HG03457 (cell line): ENCODE results near the gene ADCY3.

Experiments used
- ATAC-seq: cut with Tn5 transposase; IDR thresholded peaks from one replicate; pipeline ENCODE4 v1.9.1; 2021; ENCODE audit warnings: moderate number of reproducible peaks; ENCODE audit not compliant: unreplicated experiment

ADCY3 gene

DNA sequence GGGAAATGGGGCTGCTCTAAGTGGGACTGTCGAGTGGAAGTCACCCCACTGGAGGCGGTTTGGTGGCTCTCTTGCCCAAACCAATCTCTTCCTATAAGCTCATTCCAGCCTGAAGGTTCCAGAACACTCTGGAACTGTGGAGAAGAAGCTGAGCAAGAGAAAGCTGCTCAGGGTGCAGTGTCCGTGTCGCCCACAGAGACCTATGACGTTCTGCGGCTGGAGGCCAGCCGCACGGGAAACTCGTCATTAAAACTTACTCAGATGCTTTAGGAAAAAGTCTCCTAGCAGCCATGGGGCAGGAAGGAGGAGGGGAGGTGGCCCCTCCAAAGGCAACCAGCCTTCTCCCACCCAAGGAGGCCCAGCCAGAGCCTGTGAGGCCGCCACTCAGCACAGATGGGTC lies 41.7 kb downstream of the ADCY3 start:
- ATAC-seq: no peak

DNA sequence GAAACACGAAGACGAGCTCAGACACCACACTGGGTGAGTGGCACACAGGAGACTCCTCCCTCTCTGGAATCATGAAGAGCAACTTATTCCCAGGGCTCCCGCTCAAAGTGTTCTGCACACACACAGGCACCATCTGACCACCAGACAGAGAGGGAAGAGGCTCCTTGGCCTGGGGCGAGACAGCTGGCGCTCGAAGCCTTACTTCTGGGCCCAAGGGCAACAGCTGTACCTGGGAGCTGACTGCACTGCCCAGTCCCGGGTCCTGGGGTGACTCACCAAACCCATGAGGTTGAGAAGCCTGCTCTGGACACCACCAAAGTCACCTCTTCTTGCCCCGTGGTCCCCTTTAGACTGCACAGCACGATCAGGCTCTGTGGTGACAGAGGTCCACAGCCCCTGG lies 42.4 kb downstream of the ADCY3 start:
- ATAC-seq: no peak

DNA sequence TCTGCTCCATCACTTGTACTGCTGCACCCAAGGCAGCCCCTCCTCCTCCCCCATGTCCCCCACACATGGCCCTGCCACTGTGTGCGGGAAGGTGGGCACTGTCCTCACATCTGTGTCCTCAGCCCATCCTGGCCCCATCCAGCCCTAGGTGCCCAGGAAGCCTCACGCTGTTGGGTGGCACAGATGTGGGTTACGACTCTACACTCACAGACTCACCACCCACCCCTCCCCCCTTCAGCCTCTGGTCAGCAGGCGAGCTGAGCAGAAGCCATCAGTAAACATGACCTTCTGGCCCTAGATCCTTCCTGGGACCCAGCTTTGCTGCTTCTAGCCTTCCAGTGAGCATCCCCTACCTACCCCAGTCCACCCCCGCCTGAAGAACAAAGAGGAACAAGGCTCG lies 43.0 kb downstream of the ADCY3 start:
- ATAC-seq: no peak

DNA sequence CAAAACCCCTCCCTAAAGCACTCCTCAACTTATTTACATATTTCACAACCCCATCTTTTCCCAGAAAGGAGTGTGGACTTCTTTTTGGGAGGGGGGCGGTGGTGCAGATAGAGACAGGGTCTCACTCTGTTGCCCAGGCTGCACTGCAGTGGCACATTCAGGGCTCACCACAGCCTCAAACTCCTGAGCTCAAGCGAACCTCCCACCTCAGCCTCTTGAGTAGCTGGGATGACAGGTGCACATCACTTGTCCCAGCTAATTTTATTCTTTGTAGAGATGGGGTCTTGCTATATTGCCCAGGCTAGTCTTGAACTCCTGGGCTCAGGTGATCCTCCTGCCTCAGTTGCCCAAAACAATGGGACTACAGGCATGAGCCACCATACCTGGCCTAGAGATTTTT lies 44.1 kb downstream of the ADCY3 start:
- no peak for ATAC-seq

DNA sequence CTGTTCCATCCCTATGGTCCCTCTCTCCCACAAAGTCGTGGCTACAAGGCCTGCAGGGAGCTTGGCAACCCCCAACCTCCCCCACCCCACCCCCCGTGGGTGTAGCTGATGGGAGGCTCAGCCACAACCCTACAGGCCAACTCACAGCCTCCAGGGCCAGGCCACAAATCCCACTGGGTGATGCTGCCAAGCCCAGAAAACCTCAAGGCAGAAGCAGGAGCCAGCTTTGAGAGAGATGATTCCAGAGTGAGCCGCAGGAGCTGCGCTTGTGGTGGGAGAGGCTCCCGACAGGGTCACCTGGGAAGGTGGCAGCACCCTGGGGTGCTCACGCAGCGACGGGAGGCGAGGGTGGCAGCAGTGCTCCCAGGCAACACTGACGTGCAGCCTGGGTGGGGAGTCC lies 44.8 kb downstream of the ADCY3 start:
- ATAC-seq: no peak

DNA sequence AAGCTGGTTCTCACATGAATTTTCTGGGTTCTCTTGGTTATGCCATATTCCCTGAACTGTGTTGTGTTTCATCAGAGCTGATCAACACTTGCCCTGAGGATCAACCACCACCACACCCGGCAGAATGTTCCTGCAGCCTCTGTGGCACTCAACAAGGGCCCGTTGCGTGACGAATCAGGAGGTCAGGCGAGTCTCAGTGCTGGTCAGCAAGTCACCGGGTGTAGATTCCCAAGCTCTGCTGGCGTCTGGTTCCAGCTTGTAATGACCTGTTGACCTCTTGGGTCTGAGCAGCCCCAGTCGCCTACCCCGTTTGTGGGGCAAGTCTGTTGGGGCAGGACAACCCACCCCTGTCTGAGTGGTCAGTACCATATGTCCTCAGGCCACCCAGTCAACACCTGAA lies 46.0 kb downstream of the ADCY3 start:
- no peak for ATAC-seq

DNA sequence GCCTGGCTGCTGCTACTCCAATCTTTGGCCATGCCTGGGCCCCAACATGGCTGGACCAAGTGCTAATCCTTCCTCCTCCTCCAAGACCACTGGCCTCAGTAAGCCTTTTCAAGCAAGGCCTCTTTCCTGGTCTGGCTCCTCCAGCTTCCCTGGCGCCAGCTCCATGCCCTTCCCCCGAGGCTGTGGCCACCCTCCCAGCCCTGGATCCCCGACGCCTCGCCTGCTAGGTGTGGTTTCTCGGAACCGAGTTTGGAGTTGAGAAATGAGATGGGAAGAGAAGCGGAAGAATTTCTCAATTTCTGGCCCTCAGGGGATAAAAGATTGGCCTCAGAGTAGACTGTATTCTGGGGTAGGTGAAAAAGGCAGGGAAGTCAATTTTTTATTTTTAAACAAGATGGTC lies 46.4 kb downstream of the ADCY3 start:
- no peak for ATAC-seq

DNA sequence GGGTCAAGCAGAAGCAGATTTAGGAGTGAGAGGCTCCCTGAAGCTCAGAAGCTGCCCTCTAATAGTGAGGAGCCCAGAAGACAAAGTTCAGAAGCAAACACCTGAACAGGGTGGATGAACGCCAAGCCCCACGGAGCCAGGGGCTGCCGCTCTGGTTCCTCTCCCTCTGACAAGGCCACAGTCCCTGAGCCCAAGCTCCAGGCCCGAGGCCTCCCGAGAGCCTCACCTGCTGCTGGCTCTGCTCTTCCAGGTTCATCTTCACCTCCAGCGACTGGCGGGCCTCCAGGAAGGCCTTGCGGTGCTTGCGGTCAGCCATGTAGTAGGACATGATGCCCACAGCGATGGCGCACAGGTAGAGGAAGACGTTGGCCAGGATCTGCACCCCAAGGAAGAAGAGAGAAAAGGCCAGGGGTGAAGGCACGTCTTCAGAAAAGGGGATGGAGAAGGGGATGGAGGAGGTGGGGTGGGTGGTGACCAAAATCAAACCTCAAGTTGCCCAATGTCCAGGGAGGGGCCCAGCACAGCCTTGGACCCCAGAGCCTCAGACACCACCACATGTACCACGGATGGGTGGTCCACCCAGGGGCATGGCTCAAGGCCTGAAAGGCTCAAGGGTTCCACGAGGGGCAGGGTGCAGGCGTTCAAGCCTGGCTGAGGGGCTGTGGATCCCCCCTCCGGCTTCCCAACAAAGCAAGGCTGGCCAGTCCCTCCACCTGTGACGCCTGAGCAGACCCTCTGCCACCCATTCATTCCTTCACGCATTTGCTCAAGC lies 47.5 kb downstream of the ADCY3 start:
- ATAC-seq: no peak

DNA sequence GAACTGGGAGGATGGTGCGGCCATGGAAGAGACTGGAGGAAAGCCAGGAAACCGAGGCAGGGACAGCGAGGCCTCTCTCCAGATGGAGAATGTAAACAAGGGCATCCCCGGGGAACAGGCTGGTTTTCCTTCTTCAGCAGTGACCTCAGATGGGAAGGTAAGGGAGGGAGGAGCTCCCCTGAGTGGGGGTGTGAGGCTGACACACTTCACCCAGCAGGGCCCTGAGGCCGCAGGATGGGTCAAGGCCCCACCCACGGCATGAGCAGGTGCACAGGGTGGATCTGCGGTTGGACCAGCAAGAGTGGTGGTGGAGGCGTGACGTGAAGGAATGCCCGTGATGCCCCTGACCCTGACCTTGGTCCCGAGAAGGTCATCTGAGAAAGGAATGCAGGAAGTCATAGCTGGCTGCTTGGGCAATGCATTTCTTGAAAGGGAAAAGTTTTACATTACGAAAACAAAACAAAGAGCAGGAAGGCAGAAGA lies 48.1 kb downstream of the ADCY3 start:
- no peak for ATAC-seq

DNA sequence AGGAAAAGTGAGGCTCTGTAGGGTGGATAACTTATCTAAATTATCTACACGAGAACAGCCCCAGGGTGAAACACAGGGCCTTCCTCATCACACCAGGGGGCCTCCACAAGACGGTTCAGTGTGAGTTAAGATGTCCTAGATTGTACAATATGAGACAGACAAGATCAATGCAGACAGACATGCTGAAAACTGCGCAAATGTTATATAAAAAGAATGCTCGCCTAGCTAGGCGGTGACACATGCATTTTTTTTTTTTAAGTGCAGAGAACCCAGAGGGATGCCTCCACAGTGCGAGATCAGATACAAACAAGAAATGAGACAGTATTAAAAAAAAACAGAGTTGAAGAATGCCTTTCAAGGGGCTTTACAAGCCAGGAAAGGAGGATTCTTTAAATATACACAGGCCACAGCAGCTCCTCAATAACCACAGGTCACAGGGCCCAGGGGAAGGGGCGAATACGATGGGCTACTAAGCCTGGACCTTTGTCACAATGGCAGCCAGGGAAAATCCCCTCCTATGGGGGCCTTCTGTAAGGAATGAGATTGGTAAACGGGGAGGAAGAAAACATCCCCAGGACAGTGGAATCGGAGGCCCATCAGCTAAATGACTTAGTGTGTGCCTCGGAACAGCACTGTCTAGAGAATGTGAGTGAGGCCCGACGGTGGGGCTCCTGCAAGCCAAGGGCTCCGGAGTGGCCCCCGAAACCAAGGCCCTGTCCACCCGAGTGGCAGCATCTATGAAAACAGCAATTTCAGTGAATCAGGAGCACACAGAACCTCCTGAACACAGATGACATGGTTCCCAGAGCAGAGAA lies 48.9 kb downstream of the ADCY3 start:
- ATAC-seq: no peak

DNA sequence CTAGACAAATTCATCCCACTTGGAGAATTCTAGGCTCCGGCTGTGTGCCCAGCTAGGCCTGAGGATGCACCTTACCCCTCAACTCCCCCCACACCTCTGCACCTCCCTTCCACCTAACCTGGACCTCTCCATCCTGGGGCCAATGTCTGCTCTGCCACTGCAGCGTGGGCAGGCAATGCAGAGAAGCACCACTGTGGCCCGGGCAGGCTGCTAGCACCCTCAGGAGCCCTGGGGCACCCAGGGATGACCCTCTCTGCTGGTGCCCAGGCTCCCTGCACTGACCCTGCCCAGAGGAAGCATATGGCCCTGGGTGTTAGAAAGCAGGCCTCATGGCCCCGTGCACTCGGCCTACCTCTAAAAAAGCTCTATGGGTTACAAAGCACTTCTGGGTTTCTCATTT lies 49.6 kb downstream of the ADCY3 start:
- no peak for ATAC-seq

DNA sequence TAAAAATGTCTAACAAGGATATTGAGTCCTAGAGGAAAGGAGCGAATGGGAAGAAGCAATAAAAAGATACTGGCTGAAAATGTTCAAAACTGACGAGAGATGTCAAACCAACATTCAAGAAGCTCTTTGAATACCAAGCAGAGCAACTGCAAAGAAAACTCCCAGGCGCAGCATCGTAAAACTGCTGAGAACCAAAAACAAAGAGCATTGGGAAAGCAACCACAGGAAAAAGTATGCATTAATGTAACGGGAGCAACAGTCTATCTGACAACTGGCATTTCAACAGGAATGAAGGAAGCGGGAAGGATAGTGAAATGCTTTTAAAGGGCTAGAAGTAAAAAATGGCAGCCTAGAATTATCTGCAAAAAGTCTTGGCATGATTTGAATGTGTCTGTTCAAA lies 53.1 kb downstream of the ADCY3 start:
- no peak for ATAC-seq

DNA sequence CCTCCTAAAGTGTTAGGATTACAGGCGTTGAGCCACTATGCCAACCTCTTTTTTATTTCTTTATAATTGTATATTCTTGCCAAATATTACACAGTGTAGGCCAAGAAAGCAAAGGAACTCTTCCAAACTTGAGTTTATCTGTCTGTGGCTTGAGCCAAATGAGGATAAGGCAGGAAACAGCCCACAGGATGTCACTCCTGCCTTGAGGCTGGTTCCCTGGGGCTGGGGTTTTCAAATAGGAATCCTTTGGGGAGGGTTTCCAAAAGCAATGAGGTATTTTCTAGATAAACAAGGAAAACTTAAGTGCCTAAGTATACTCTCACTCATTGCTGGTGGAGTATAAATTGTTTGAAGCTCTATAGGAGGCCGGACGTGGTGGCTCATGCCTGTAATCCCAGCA lies 56.4 kb downstream of the ADCY3 start:
- ATAC-seq: no peak

DNA sequence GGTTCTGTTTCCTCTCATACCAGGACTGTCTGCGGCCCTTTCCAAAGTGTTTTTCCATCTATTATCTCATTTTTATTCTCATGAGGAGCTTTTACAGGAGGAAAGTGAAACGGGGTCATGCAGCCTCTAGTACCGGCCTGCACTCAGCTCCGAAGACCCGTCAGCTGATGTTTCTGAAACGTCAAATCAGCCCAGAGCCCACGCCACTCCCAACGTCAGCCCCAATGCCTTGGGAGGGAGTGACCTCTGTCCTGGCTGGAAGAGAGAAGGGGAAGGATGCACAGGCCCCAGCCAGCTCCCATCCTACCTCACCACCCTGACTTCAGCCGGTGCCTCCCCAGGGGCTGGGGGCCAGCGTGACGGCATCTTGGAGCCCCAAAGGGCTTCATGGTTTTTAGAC lies 58.5 kb downstream of the ADCY3 start:
- ATAC-seq: no peak

DNA sequence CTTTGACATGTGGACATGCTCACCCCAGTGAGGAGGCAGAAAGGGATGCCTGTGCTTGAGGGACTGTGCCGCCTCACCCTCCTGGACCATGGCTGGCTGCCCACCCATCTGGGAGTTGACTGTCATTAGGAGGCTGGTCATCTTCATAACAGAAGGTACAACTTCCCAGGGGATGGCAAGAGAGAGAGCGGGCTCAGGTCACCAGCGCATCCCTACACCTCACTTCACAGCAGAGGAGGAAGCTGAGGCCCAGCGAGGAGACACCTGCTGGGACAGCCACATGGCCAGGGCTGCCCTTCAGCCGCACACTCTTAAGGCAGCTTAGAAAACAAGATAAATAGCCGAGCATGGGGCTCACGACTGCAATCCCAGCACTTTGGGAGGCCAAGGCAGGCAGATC lies 59.4 kb downstream of the ADCY3 start:
- ATAC-seq: no peak

DNA sequence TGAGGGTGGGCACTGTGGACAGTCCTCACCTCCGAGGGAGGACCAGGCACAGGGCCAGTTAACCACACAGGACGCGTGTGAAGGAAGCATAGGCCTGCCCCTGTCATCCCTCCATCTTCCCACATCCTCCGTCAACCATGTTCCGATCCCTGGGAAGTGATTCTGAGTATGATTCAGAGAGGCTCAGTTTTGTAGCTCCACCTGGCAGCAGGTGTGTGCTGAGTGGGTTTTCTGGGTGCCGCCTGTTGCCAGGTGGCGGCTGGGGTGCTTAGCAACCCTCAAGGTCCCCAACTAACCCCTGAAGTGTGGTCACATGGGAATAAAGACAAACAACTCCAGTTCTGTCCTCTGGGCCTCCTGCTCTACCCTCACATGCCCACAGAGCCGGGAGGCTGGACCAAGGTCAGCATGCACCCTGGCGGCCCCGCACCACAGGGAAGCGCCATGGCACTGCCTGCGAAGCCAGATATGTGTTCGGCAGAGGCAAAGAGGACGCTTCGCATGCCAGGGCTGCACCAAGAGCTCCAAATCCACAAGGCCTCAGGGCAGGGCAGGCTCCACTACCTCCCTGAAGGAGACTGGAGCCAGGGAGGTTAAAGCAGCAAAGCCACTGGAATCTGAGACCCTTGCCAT lies 60.0 kb downstream of the ADCY3 start:
- no peak for ATAC-seq

DNA sequence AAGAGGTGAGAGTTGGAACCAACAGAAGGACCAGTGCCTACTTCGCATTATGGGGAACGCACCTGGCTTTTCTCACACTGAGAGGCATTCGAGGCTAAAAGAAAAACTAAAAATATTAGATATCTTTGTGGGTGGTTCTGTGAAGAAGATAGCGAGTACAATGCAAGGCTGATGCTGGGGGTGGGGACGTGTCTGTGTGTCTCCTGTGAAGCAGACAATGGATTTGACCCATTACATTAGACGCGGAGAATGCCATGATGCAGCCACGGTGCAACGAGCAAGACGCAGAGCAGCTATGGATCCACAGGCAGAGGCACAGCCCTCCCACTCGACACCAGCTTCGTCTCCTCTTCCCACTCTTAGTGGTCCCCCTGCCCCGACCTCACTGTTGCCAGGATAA lies 61.0 kb downstream of the ADCY3 start:
- no peak for ATAC-seq

DNA sequence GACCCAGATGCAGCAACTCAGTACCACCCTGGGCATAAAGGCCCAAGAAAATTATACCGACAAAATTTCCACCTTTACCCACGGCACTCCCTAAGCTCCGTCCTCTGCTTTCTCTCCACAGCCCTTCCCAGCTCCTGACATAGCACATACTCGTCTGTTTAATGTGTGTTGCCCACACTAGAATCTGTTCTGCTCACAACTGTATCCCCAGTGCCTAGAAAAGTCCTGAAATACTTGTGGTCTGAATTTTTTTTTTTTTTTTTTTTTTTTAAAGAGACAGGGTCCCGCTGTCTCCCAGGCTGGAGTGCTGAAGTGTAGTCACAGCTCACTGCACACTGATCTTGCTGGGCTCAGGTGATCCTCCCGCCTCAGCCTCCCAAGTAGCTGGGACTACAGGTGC lies 62.3 kb downstream of the ADCY3 start:
- ATAC-seq: no peak

DNA sequence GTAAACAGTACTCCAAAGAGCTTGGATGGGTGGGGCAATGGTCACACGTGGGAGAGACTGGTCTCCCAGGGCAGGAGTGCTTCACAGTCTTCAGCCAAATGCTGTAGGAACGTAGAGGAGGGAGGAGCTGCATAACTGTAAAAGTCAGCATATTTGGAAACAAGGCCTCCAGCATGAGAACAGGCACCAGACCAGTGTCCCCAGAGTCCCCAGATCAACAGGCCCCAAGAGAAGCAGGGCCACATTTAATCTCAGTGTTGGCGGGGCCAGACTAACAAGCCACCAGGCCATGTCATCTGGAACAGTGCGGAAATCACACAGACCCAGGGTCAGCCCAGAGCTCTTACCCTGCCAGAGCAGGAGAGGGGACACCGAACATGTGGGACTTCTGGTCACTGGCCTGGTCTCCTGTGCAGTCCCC lies 63.2 kb downstream of the ADCY3 start:
- ATAC-seq: no peak

DNA sequence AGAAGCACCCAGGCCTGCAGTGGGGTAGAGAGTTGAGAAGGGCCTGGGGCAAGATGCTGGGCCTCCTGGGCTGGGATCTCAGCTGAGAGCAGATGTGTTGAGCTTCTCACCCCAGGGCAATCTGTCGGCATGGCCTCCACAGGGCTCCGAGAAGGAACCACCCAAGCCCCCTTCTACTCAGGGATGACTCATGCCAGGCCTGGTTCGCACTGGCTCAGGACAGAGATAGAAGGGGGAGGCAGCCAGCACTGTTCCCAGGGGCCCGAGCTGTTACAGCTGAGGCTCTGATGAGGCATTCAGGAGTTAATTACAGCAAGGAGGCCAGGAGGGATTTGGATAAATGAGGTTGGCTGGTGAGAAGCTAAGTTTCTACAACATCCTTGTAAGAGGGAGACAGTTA lies 64.3 kb downstream of the ADCY3 start:
- ATAC-seq: no peak

DNA sequence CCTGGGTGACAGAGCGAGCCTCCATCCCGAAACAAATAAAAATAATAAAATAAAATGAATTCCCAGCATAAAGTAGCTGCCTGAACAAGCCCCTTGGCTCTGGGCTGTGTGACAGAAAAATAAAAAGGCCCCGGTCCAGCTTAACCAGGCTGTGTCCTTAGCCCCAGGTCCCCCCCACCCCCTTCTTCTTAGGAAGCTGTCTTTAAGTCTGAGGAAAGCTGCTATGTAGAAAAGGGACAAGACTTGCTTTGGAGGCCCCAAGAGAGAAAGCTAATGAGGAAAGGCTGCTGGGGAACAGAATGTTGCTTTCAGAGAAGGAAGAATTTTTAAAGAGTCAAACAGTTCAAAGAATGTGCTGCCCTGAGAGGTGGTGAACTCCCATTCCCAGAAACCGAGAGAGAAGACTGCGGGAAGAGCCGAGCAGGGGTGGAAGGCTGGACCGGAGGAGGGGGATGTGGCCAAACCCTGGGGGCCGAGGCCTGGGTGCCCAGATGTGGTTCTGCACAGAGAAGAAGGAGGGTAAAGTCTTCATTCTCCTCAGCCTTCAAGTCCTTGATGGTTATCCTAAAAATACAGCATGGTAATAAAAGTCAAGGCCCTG lies 64.9 kb downstream of the ADCY3 start:
- ATAC-seq: no peak
